HepG2 (cell line): Measurements from ENCODE around the gene SLC27A1. TPM values are rescaled to one million over a fixed set of nuclear protein-coding genes. Genes with fewer than 3 reads are reported as not detected.

ENCODE experiments used
- ARNTL ChIP-seq: sonication (generic); formaldehyde crosslinking; IDR thresholded peaks from 2 replicates; pipeline ENCODE4 v1.4.0; 2020; ENCODE audit warnings: mild to moderate bottlenecking, missing genetic modification reagents
- ATF2 ChIP-seq: sonication (generic); formaldehyde crosslinking; IDR thresholded peaks from 2 replicates; pipeline ENCODE4 v1.4.0; 2020; ENCODE audit warnings: missing genetic modification reagents
- ATF7 ChIP-seq, 2 experiments: fragments of 450-650 bp in 1 of 2; sonication (generic) in 1 of 2; formaldehyde crosslinking in 1 of 2; IDR thresholded peaks; 2 replicates each; pipeline versions ENCODE4 v1.4.0 to v1.6.1; 2016 to 2020; ENCODE audit warnings: antibody characterized with exemption in 1 of 2, mild to moderate bottlenecking in 1 of 2, missing genetic modification reagents in 1 of 2
- FOXK2 ChIP-seq: fragments of 450-650 bp; IDR thresholded peaks from 2 replicates; pipeline ENCODE4 v1.6.1; 2016
- GPBP1L1 ChIP-seq: sonication (generic); formaldehyde crosslinking; IDR thresholded peaks from 2 replicates; pipeline ENCODE4 v1.5.0; 2020; ENCODE audit warnings: mild to moderate bottlenecking, missing genetic modification reagents
- HMGA1 ChIP-seq: sonication (generic); formaldehyde crosslinking; conservative IDR thresholded peaks from 2 replicates; pipeline ENCODE4 v1.4.0; 2020; ENCODE audit warnings: missing genetic modification reagents
- HNF4G ChIP-seq, 2 experiments: sonication (generic) in 1 of 2; formaldehyde crosslinking in 1 of 2; IDR thresholded peaks; 2 replicates each; pipeline versions ENCODE4 v1.4.0 to v1.6.1; 2011 to 2020; ENCODE audit warnings: borderline replicate concordance in 2 of 2, low read depth in 2 of 2, mild to moderate bottlenecking in 2 of 2, low read length in 1 of 2, missing genetic modification reagents in 1 of 2, moderate library complexity in 1 of 2
- KDM2A ChIP-seq: sonication (generic); formaldehyde crosslinking; IDR thresholded peaks from 2 replicates; pipeline ENCODE4 v1.4.0; 2020; ENCODE audit warnings: low read depth, missing genetic modification reagents, borderline replicate concordance
- LRRFIP1 ChIP-seq: sonication (generic); formaldehyde crosslinking; conservative IDR thresholded peaks from 2 replicates; pipeline ENCODE4 v1.4.0; 2020; ENCODE audit warnings: missing genetic modification reagents
- SALL1 ChIP-seq: sonication (generic); formaldehyde crosslinking; IDR thresholded peaks from 2 replicates; pipeline ENCODE4 v1.8.0; 2022; ENCODE audit warnings: mild to moderate bottlenecking, missing genetic modification reagents
- SP1 ChIP-seq, 2 experiments: fragments of 450-650 bp in 1 of 2; sonication (generic) in 1 of 2; formaldehyde crosslinking in 1 of 2; IDR thresholded peaks; 2 replicates each; pipeline versions ENCODE4 v1.4.0 to v1.6.1; 2016 to 2020; ENCODE audit warnings: missing genetic modification reagents in 1 of 2
- SSRP1 ChIP-seq: IDR thresholded peaks from 2 replicates; pipeline ENCODE4 v1.6.1; 2016; ENCODE audit warnings: control low read depth
- ZKSCAN8 ChIP-seq: IDR thresholded peaks from 2 replicates; pipeline ENCODE4 v1.6.1; 2016; ENCODE audit warnings: borderline replicate concordance, missing genetic modification reagents, missing compliant biosample characterization
- ZNF143 ChIP-seq: sonication (generic); formaldehyde crosslinking; IDR thresholded peaks from 2 replicates; pipeline ENCODE4 v1.4.0; 2020; ENCODE audit warnings: missing genetic modification reagents
- ZNF282 ChIP-seq: fragments of 450-650 bp; IDR thresholded peaks from 2 replicates; pipeline ENCODE4 v1.6.1; 2018; ENCODE audit not compliant: partially characterized antibody
- ZNF543 ChIP-seq: sonication (generic); formaldehyde crosslinking; IDR thresholded peaks from 2 replicates; pipeline ENCODE4 v1.4.0; 2020; ENCODE audit warnings: mild to moderate bottlenecking, missing genetic modification reagents
- ZNF597 ChIP-seq: sonication (generic); formaldehyde crosslinking; IDR thresholded peaks from 2 replicates; pipeline ENCODE4 v1.5.0; 2020; ENCODE audit warnings: missing genetic modification reagents
- ZNF766 ChIP-seq: sonication (generic); formaldehyde crosslinking; IDR thresholded peaks from 2 replicates; pipeline ENCODE4 v1.5.0; 2020; ENCODE audit warnings: missing genetic modification reagents, borderline replicate concordance
- ZNF850 ChIP-seq: sonication (generic); formaldehyde crosslinking; conservative IDR thresholded peaks from 2 replicates; pipeline ENCODE4 v1.9.0; 2021; ENCODE audit warnings: mild to moderate bottlenecking, missing genetic modification reagents
- ZNF883 ChIP-seq: sonication (generic); formaldehyde crosslinking; IDR thresholded peaks from 2 replicates; pipeline ENCODE4 v1.5.1; 2020; ENCODE audit warnings: mild to moderate bottlenecking, missing genetic modification reagents; ENCODE audit errors: not compliant biosample characterization
- polyA plus RNA-seq, 8 experiments: library from polyadenylated mRNA; depleted of rRNA in 3 of 8; stranded (reverse) in 7 of 8; unstranded in 1 of 8; fragments of >200 nt; fragmentation: Illumina TruSeq in 4 of 8; extraction: Trizol in 4 of 8; gene quantifications; 2 replicates each; pipeline versions ENCODE4 v1.2.1 to v1.2.3, GENCODE V29; 2011 to 2016; ENCODE audit warnings: low read depth in 4 of 8, missing spikeins in 1 of 8, mixed read lengths in 1 of 8; ENCODE audit not compliant: insufficient read depth in 1 of 8
- total RNA-seq, 5 experiments: library from RNA; depleted of rRNA; stranded (reverse); fragments of >200 nt; fragmentation: Illumina TruSeq; extraction: Trizol; gene quantifications; 2 replicates each; pipeline ENCODE4 v1.2.3, GENCODE V29; 2016; ENCODE audit warnings: low read depth in 1 of 5
- TF ChIP-seq, protein P1 (sequence below): sonication (generic); formaldehyde crosslinking; IDR thresholded peaks from 2 replicates; pipeline ENCODE4 v1.4.0; 2020; ENCODE audit warnings: missing genetic modification reagents, borderline replicate concordance
- TF ChIP-seq, protein P2 (sequence below): sonication (generic); formaldehyde crosslinking; IDR thresholded peaks from 2 replicates; pipeline ENCODE4 v1.4.0; 2020; ENCODE audit warnings: mild to moderate bottlenecking, missing genetic modification reagents

The SLC27A1 gene
- total and polyA plus RNA-seq, 2 of the 13 experiments (the other 11 are each of a cell fraction or from before 2014, with no cell fraction given), result 4.1 to 8.8 TPM

GRCh38 chr19:17555480-17555928, 85.2 kb downstream of the SLC27A1 start, which contains the start of gene COLGALT1 (continued):
- peak; percentile 30; the same call in 1 of the 2 replicates for TF ChIP-seq HNF4G (IDR thresholded peaks at IDR 0.05; ENCODE audit: borderline replicate concordance, low read depth, low read length)
- no peak for TF ChIP-seq HNF4G (CRISPR knock-in tag; IDR thresholded peaks at IDR 0.05; ENCODE audit: borderline replicate concordance, low read depth)
- TF ChIP-seq ZNF883, result no peak
- TF ChIP-seq ZNF282, result no peak
- no peak for TF ChIP-seq ZNF597 (CRISPR knock-in tag)
- TF ChIP-seq SP1 (IDR thresholded peaks at IDR 0.05), result no peak
- peak; percentile 88 for TF ChIP-seq SP1 (CRISPR knock-in tag; IDR thresholded peaks at IDR 0.05)
- no peak for TF ChIP-seq ZNF850 (CRISPR knock-in tag)
- TF ChIP-seq ZNF543 (CRISPR knock-in tag), result no peak
- no peak for TF ChIP-seq ZKSCAN8 (CRISPR knock-in tag)
- TF ChIP-seq KDM2A (CRISPR knock-in tag), result no peak
- TF ChIP-seq ZNF766 (CRISPR knock-in tag), result no peak; the same call in 1 of the 2 replicates
- TF ChIP-seq, protein P1, sequence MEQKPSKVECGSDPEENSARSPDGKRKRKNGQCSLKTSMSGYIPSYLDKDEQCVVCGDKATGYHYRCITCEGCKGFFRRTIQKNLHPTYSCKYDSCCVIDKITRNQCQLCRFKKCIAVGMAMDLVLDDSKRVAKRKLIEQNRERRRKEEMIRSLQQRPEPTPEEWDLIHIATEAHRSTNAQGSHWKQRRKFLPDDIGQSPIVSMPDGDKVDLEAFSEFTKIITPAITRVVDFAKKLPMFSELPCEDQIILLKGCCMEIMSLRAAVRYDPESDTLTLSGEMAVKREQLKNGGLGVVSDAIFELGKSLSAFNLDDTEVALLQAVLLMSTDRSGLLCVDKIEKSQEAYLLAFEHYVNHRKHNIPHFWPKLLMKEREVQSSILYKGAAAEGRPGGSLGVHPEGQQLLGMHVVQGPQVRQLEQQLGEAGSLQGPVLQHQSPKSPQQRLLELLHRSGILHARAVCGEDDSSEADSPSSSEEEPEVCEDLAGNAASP, result no peak
- TF ChIP-seq GPBP1L1 (CRISPR knock-in tag), result no peak
- TF ChIP-seq FOXK2, result no peak
- peak; percentile 92 for TF ChIP-seq ATF2 (CRISPR knock-in tag)
- TF ChIP-seq ARNTL (CRISPR knock-in tag), result no peak
- no peak for TF ChIP-seq LRRFIP1
- no peak; the same call in 1 of the 2 replicates for TF ChIP-seq SALL1 (CRISPR knock-in tag)
- TF ChIP-seq ZNF143, result no peak
- TF ChIP-seq, protein P2, sequence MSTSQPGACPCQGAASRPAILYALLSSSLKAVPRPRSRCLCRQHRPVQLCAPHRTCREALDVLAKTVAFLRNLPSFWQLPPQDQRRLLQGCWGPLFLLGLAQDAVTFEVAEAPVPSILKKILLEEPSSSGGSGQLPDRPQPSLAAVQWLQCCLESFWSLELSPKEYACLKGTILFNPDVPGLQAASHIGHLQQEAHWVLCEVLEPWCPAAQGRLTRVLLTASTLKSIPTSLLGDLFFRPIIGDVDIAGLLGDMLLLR (CRISPR knock-in tag), result no peak
- no peak for TF ChIP-seq HMGA1 (CRISPR knock-in tag)
- TF ChIP-seq SSRP1 (CRISPR knock-in tag), result no peak
- TF ChIP-seq ATF7 (IDR thresholded peaks at IDR 0.05), result peak; percentile 96
- TF ChIP-seq ATF7 (CRISPR knock-in tag; IDR thresholded peaks at IDR 0.05), result no peak; the same call in 1 of the 2 replicates
